Measurements from ENCODE around the gene LMBR1.
"Not testable (repeated sequence)": the region's sequence is repeated elsewhere in the genome, so short reads cannot be mapped to it uniquely, and the experiment has no call there.

The LMBR1 gene

GRCh38 chr7:156903232-156903909 is 10.4 kb upstream of the LMBR1 start:
- no peak for DNase-seq

GRCh38 chr7:156900093-156900492 is 7.1 kb upstream of the LMBR1 start:
- not testable (repeated sequence) for DNase-seq

GRCh38 chr7:156898938-156899337 is 6.0 kb upstream of the LMBR1 start:
- no peak for DNase-seq

- DNase-seq = no peak
Observed at GRCh38 chr7:156897673-156898072, 4.7 kb upstream of the LMBR1 start.

DNA sequence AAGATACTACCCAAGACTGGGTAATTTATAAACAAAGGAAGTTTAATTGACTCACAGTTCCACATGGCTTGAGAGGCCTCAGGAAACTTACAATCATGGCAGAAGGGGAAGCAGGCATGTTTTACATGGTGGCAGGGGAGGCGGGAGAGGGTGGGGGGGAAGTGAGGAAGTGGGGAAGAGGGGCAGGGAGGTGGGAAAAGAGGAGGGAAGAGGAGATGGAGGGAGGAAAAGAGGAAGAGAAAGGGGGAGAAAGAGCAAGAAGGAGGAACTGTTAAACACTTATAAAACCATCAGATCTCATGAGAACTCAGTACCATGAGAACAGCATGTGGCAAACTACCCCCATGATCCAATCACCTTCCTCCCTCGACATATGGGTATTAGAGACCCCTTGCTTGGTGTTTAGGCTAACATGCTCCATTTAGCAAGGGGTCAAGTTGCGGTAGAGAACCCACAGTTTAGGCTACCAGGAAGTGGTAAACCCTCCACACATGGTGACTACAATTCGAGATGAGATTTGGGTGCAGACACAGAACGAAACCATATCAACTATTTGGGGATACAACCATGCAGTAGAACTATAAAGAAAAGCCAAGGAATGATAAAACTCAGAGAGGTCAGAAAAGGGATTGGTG is 3.5 kb upstream of the LMBR1 start:
- no peak for DNase-seq

DNA sequence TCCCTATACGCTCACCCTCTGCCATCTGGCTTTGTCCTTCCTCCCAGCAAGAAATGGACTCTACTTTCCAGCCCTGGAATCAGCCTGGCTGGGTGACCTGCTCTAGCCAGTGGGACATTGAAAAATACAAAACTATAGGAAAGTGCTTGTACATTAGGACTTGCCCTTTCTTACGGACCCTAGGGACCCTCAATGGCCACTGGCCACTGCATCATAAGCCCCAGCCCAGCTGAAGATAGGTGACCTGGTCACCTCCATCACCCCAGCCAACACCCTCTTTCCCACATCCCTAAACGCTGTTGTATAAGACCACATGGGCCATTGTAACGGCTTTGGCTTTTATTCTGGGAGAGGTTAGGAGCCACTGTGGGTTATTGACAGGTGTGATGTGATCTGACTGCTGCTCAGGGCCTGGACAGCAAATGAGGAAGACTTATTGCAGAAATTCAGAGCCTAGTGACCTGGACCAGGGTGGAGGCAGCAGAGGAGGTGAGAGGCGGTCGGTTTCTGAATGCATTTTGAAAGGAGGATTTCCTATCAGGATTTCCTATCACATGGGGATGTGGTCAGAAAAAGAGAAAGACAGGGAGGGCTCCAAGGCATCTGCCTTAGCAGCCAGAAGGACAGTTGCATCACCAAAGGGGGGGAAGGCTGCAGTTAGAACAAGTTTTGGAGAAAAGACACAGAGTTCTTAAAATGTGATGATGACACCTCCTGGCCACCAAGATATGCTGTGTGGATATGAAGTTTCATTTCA is 2.2 kb upstream of the LMBR1 start:
- DNase-seq = no peak

DNA sequence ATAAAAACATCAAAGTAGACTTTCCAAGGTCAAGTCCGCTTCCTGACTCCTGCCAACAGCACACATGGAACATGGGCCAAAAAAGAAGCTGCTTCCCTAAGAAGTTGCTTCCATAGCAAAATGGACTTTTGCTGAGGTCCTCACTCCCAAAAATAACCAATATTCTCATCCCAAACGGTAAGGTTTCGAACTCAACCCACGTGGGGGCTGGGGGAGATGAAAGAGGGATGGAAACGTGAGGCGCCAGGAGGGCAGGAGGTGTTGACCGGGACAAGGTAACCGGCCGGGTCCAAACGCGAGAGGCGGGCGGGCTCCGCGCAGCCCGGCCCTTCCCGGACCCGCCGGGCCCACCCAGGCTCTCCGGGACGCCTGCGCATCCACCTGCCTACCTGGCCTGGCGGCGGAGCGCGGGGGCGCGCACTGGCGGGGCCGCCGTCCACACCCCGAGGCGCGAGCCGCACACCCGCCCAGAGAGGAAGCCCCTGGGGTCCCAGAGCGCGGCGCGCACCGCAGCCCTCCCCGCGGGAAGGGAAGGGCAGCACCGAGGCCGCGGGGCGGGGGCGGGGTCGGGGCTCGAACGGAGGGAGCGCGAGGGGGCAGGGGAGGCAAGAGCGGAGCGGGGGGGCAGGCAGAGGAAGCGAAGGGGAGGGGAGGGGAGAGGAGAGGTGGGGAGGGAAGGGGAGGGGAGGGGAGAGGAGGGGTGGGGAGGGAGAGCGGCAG is 742 bp downstream of the LMBR1 start:
- DNase-seq = no peak

DNA sequence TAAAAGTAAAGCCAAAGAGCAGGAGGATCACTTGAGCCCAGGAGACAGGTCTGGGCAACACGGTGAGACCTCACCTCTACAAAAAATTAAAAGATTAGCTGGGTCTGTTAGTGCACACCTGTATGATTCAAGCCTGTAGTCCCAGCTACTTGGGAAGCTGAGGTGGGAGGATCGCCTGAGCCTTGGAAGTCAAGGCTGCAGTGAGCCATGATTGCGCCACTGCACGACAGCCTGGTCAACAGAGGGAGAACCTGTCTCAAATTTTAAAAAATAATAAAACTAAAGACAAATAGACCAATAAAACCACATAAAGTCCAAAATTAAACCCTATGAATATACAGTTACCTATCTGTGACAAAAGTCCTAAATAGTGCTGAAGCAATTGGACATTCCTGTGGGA is 3.2 kb downstream of the LMBR1 start:
- no peak for DNase-seq

- peak; percentile 69 for DNase-seq
Observed at GRCh38 chr7:156889089-156889488, 3.9 kb downstream of the LMBR1 start.

- no peak for DNase-seq
Observed at GRCh38 chr7:156886020-156886795, 6.8 kb downstream of the LMBR1 start.

DNA sequence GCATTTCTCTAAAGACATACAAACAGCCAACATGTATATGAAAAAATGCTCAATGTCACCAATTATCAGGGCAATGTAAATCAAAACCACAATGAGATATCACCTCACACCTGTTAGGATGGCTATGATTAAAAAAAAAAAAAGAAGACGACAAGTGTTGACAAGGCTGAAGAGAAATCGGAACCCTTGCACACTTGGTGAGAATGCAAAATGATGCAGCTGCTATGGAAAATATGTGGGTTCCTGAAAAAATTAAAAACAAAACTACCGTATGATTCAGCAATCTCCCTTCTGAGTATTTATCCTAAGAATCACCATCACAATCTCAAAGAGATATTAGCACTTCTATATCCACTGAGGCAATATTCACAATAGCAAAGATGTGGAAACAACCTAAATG is 11.3 kb downstream of the LMBR1 start:
- DNase-seq = no peak

DNA sequence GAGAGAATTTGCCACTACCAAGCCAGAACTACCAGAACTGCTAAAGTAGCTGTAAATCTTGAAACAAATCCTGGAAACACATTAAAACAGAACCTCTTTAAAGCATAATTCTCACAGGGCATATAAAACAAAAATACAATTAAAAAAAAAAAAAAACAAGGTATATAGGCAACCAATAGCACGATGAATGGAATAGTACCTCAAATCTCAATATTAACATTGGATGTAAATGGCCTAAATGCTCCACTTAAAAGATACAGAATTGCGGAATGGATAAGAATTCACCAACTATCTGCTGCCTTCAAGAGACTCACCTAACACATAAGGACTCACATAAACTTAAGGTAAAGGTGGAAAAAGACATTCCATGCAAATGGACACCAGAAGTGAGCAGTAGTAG is 17.2 kb downstream of the LMBR1 start:
- DNase-seq = no peak

DNA sequence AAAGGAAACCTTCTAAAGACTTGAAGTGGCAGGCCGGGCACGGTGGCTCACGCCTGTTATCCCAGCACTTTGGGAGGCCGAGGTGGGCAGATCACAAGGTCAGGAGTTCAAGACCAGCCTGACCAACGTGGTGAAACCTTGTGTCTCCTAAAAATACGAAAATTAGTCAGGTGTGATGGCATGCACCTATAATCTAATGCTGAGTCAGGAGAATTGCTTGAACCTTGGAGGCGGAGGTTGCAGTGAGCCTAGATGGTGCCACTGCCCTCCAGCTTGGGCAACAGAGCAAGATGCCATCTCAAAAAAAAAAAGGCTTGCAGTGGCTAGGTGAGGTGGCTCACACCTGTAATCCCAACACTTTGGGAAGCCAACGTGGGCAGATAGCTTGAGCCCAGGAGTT is 24.6 kb downstream of the LMBR1 start:
- not testable (repeated sequence) for DNase-seq

GRCh38 chr7:156865493-156865892 is 27.5 kb downstream of the LMBR1 start:
- DNase-seq = no peak

DNA sequence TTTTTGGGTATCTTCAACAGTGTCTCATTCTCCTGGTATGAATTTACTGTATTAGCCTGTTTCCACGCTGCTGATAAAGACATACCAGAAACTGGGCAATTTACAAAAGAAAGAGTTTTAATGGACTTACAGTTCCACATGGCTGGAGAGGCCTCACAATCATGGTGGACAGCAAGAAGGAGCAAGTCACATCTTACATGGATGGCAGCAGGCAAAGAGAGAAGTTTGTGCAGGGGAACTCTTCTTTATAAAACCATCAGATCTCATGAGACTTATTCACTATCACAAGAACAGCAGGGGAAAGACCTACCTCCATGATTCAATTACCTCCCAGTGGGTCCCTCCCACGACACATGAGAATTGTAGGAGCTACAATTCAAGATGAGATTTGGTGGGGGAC is 31.0 kb downstream of the LMBR1 start:
- DNase-seq = not testable (repeated sequence)

DNA sequence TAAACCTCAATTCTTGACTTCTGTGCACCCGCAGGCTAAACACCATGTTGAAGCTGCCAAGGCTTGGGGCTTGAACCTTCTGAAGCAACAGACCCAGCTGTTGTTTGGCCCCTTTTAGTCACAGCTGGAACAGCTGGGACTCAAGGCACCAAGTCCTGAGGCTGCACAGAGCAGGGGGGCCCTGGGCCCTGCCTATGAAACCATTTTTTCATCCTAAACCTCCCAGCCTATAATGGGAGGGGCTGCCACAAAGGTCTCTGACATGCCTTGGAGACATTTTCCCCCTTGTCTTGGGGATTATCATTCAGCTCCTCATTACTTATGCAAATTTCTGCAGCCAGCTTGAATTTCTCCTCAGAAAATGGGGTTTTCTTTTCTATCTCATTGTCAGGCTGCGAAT is 31.8 kb downstream of the LMBR1 start:
- DNase-seq = no peak

- DNase-seq = not testable (repeated sequence)
Observed at GRCh38 chr7:156860099-156860498, 32.9 kb downstream of the LMBR1 start.

DNA sequence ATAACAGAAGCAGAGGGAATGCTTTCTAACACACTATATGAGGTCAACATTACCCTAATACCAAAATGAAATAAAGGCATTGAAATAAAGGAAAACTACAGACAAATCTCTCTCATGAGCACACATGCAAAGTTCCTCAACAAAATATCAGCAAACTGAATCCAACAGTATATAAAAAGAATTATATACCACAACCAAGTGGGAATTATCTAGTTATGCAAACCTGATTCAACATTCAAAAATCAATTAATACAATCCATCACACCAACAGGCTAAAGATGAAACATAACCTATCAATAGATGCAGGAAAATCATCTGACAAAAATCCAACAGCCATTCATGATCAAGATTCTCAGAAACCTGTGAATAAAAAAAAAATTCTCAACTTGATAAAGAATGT is 34.5 kb downstream of the LMBR1 start:
- no peak for DNase-seq

- no peak for DNase-seq
Observed at GRCh38 chr7:156857757-156858156, 35.2 kb downstream of the LMBR1 start.

DNA sequence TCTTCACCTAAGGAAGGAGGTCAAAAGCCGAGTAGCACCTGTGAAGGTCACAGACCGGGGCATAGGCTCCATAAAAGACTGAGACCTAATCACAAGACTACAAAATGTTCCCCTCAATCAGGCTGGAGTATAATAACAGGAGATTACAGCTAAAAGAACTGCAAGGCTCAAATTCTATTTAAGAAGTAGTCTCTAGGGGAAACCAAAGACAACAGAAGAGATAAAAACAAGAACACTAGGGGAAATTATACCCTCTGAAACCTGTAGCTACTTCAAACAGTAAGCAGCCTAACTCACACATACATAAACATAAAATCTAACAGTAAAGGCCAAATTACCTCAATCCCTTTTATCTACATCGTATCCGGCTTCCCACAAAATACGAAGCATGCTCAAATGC is 38.3 kb downstream of the LMBR1 start:
- no peak for DNase-seq

GRCh38 chr7:156848979-156849378 is 44.0 kb downstream of the LMBR1 start:
- DNase-seq = no peak

- no peak for DNase-seq
Observed at GRCh38 chr7:156845379-156846101, 47.4 kb downstream of the LMBR1 start.

Measured in NCI-H187 treated with DMSO at 0.1 percent for 48 hours (cell line).